CD4-positive, alpha-beta T cell (primary cell): ENCODE measurements around the gene TAOK1. TPM values are rescaled to one million over a fixed set of nuclear protein-coding genes. Genes with fewer than 3 reads are reported as not detected.

Experiments
- ATAC-seq: fragments of 200-7000 bp; cut with Tn5 transposase; one replicate; pipeline ENCODE4 v1.10.0; 2022; ENCODE audit warnings: mild to moderate bottlenecking; ENCODE audit not compliant: poor library complexity
- CTCF ChIA-PET: fragments of 350-600 bp; sonication (Branson Sonifier 250); formaldehyde crosslinking; loops from one replicate; lab custom pipeline; 2021; ENCODE audit warnings: antibody characterized with exemption, inconsistent platforms; lab: Charles Lee
- POLR2A ChIA-PET: fragments of 350-600 bp; sonication (Branson Sonifier 250); formaldehyde crosslinking; loops from one replicate; lab custom pipeline; 2021; ENCODE audit warnings: antibody characterized with exemption, inconsistent platforms; lab: Charles Lee
- DNase-seq, 14 experiments: peaks; one replicate each; pipeline ENCODE4 v3.0.0-alpha.2; 2013 to 2020; ENCODE audit warnings: mixed read lengths in 2 of 14
- H3K27ac ChIP-seq, 2 donors: one replicate each; pipeline versions ENCODE4 v1.5.1 to v1.7.0; 2013; ENCODE audit warnings: low read length in 2 of 2, low read depth in 1 of 2, mild to moderate bottlenecking in 1 of 2
- H3K27me3 ChIP-seq, 2 experiments: 1 replicate in 1 of 2; 2 replicates in 1 of 2; pipeline versions ENCODE4 v1.6.1 to v1.7.0; 2013; ENCODE audit warnings: low read length in 2 of 2, control low read depth in 1 of 2, mild to moderate bottlenecking in 1 of 2, moderate library complexity in 1 of 2; ENCODE audit not compliant: insufficient read depth in 2 of 2, control insufficient read depth in 1 of 2
- H3K36me3 ChIP-seq: one replicate; pipeline ENCODE4 v1.6.1; 2013; ENCODE audit warnings: low read length, control low read depth; ENCODE audit not compliant: insufficient read depth
- H3K4me1 ChIP-seq: one replicate; pipeline ENCODE4 v1.6.1; 2013; ENCODE audit warnings: low read length, control low read depth; ENCODE audit not compliant: insufficient read depth
- H3K4me3 ChIP-seq: one replicate; pipeline ENCODE4 v1.5.1; 2013; ENCODE audit warnings: mild to moderate bottlenecking, low read length, moderate library complexity
- H3K9me3 ChIP-seq, 2 experiments: 1 replicate in 1 of 2; 2 replicates in 1 of 2; pipeline versions ENCODE4 v1.6.1 to v1.7.0; 2013; ENCODE audit warnings: low read length in 2 of 2, mild to moderate bottlenecking in 2 of 2, control low read depth in 1 of 2, moderate library complexity in 1 of 2; ENCODE audit not compliant: control insufficient read depth in 1 of 2, insufficient read depth in 1 of 2
- H3K27ac Mint-ChIP-seq: one replicate; pipeline ENCODE4 v1.8.0; 2020; ENCODE audit warnings: mixed read lengths
- H3K27me3 Mint-ChIP-seq: one replicate; pipeline ENCODE4 v1.8.0; 2021; ENCODE audit warnings: mixed read lengths
- H3K36me3 Mint-ChIP-seq: one replicate; pipeline ENCODE4 v1.8.0; 2021; ENCODE audit warnings: low read depth, mixed read lengths
- H3K4me1 Mint-ChIP-seq: one replicate; pipeline ENCODE4 v1.8.0; 2021; ENCODE audit warnings: low read depth, mixed read lengths
- H3K4me3 Mint-ChIP-seq: one replicate; pipeline ENCODE4 v1.8.0; 2020; ENCODE audit warnings: mild to moderate bottlenecking, mixed read lengths
- H3K9me3 Mint-ChIP-seq: one replicate; pipeline ENCODE4 v1.8.0; 2020; ENCODE audit warnings: mixed read lengths
- intact Hi-C, 2 experiments: fragments of 100-400 bp; cut with DNase I in 1 of 2; cut with micrococcal nuclease in 1 of 2; formaldehyde crosslinking; loops; one replicate each; pipeline versions ENCODE4 v1.15.1 to v1.9.0; 2023 to 2025; cut with DNase I, micrococcal nuclease
- total RNA-seq, 174 experiments: library from RNA in 2 of 174; stranded (reverse) in 2 of 174; gene quantifications; one replicate each; pipeline ENCODE4 v1.2.3 and lab custom pipeline; 2021 to 2026
- TF ChIP-seq, protein P1 (sequence below): fragments of 200-600 bp; IDR thresholded peaks from one replicate; pipeline ENCODE4 v1.8.0; 2022; ENCODE audit warnings: antibody characterized with exemption, mild to moderate bottlenecking

TAOK1 gene
- total RNA-seq, 2 experiments from 2014 or later, result 33.1 to 33.8 TPM

DNA sequence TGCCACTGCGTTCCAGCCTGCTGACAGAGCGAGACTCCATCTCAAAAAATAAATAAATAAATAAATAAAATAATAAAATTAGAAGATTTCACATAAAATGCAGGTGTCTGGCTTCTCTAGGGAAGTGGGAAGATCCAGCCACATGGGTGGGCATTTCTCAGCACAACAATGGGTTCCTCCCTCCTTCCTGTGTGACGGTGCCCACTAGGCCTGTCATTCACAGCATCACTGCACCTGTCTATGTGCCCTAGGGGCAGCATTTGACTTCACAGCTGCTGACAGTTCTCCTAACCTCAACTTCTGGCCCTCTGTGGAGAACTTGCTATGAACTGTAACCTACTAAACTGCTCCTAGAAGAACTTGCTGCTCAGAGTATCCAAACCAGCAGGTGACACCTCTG lies 173.7 kb downstream of the TAOK1 start:
- no peaks in the 10 kb centered on the region for H3K27me3 Mint-ChIP-seq
- intact Hi-C loops, result loop anchor here (2.0 to 10.0 kb wide), 2 partner anchors 19 to 51 kb away; no protein-coding TSS in a partner anchor
- DNase-seq, result peak in 3 of 14 experiments; percentile 32 to 45 (median 33)
- POLR2A ChIA-PET, result interaction anchor here (0.7 kb wide), 1 partner anchor 468 kb away, joined by 3 read pairs; no protein-coding TSS in a partner anchor
- H3K36me3 Mint-ChIP-seq, result peaks cover 5% of the 10 kb centered on the region
- no peaks in the 10 kb centered on the region for H3K9me3 Mint-ChIP-seq
- peaks cover 61% of the 10 kb centered on the region for H3K4me1 ChIP-seq
- H3K4me1 Mint-ChIP-seq, result peaks cover 24% of the 10 kb centered on the region
- TF ChIP-seq, protein P1, sequence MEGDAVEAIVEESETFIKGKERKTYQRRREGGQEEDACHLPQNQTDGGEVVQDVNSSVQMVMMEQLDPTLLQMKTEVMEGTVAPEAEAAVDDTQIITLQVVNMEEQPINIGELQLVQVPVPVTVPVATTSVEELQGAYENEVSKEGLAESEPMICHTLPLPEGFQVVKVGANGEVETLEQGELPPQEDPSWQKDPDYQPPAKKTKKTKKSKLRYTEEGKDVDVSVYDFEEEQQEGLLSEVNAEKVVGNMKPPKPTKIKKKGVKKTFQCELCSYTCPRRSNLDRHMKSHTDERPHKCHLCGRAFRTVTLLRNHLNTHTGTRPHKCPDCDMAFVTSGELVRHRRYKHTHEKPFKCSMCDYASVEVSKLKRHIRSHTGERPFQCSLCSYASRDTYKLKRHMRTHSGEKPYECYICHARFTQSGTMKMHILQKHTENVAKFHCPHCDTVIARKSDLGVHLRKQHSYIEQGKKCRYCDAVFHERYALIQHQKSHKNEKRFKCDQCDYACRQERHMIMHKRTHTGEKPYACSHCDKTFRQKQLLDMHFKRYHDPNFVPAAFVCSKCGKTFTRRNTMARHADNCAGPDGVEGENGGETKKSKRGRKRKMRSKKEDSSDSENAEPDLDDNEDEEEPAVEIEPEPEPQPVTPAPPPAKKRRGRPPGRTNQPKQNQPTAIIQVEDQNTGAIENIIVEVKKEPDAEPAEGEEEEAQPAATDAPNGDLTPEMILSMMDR, result no peak
- no peak overlapping the region for H3K4me3 ChIP-seq
- H3K9me3 ChIP-seq, result no peaks in the 10 kb centered on the region
- ATAC-seq, result no peak
- H3K27me3 ChIP-seq, result no peaks in the 10 kb centered on the region
- H3K27ac ChIP-seq, result no peak overlapping the region
- H3K36me3 ChIP-seq, result peaks cover 16% of the 10 kb centered on the region
- H3K4me3 Mint-ChIP-seq, result peak overlapping the region; percentile 66
- CTCF ChIA-PET, result interaction anchor here (4.8 kb wide), 1 partner anchor 54 kb away, joined by 22 read pairs; no protein-coding TSS in a partner anchor
- peak overlapping the region; percentile 60 for H3K27ac Mint-ChIP-seq

DNA sequence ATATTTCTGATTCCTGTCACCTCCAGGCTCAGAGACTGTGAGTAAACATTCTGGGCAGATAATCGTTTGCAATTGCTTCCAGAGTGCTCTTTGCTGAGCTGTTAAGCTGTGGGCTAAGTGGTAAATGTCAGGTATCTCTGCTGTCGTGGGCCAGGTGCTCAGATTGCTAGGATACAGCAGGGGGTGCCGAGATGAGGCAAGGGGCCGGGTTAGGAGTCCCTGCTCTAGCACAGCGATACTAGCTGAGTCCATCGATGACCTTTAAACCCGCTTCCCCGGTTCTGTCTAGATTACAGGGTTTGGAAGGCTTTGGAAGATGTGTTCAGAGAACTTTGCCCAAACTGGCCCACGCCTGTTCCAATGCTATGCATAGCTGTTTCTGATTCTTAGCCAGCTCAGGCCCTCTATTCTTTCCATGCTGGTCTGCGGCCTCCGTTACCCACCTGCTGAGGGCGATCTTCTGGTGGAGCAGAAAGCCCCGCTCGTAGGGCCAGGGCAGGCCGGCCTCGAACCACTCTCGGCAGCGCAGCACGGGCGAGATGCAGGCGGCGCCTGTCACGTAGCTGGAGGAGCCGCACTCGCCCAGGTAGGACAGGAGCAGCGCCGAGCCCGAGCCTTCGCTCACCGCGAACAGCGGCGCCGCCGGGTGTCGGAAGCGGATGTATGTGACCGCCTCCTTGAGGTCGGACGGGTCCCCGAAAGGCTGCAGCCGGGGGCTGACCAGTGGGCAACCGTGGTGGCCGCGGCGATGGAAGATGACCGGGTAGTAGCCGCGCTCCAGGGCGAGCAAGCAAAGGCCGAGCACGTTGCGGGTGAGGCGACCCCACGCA lies 175.7 kb downstream of the TAOK1 start:
- POLR2A ChIA-PET, result interaction anchor here (0.5 to 5.2 kb wide), 9 partner anchors 22 to 272 kb away, joined by 3 to 37 read pairs (median 6); partner anchors contain the start of gene NUFIP2

More for the DNA sequence above, 175.7 kb downstream of the TAOK1 start:
- CTCF ChIA-PET, result interaction anchor here (0.6 to 4.8 kb wide), 6 partner anchors 26 to 1492 kb away, joined by 3 to 22 read pairs (median 5); no protein-coding TSS in a partner anchor
- peak; percentile 25 for ATAC-seq
- Mint-ChIP-seq H3K27ac (peak overlapping the region; percentile 77), H3K4me3 (peak overlapping the region; percentile 90), H3K36me3 (peaks cover 5% of the 10 kb centered on the region), H3K9me3 (no peaks in the 10 kb centered on the region), H3K4me1 (peaks cover 35% of the 10 kb centered on the region), H3K27me3 (no peaks in the 10 kb centered on the region)
- peaks cover 16% of the 10 kb centered on the region for H3K36me3 ChIP-seq
- peak in 13 of 14 experiments; percentile 37 to 83 (median 60) for DNase-seq
- H3K4me3 ChIP-seq, result peak overlapping the region; percentile 69
- TF ChIP-seq, protein P1, result peak; percentile 25
- peak overlapping the region; percentile 28 to 38 for H3K27ac ChIP-seq
- H3K9me3 ChIP-seq, result no peaks in the 10 kb centered on the region
- H3K4me1 ChIP-seq, result peaks cover 75% of the 10 kb centered on the region
- intact Hi-C loops, result loop anchor here (2.0 to 10.0 kb wide), 3 partner anchors 21 to 196 kb away; no protein-coding TSS in a partner anchor
- no peaks in the 10 kb centered on the region for H3K27me3 ChIP-seq
